Fibroblast of peridontal ligament (primary cell): ENCODE measurements around the gene XPO1.
"Not testable (repeated sequence)": the region's sequence is repeated elsewhere in the genome, so short reads cannot be mapped to it uniquely, and the experiment has no call there.

Source experiments
- DNase-seq: peaks from one replicate; pipeline ENCODE4 v3.0.0-alpha.2; 2010; ENCODE audit errors: extremely low read depth

Gene XPO1

GRCh38 chr2:61538200-61538919, at the start of gene XPO1:
XPO1 (minus strand) TSS chr2:61538356; CDS start chr2:61533897, 4,459 bp downstream.
- DNase-seq: peak; percentile 99

GRCh38 chr2:61586928-61587327, 48.8 kb upstream of the XPO1 start:
- DNase-seq: not testable (repeated sequence)

- no peak for DNase-seq
Measured at GRCh38 chr2:61585383-61585782, 47.2 kb upstream of the XPO1 start.

- DNase-seq: not testable (repeated sequence)
Measured at GRCh38 chr2:61584368-61584767, 46.2 kb upstream of the XPO1 start.

GRCh38 chr2:61582165-61582564, 44.0 kb upstream of the XPO1 start:
- DNase-seq: no peak

- no peak for DNase-seq
Measured at GRCh38 chr2:61581716-61582115, 43.6 kb upstream of the XPO1 start.

GRCh38 chr2:61575447-61575859, 37.3 kb upstream of the XPO1 start:
- DNase-seq: no peak

- no peak for DNase-seq
Measured at GRCh38 chr2:61566566-61566965, 28.4 kb upstream of the XPO1 start.

- DNase-seq: no peak
Measured at GRCh38 chr2:61562615-61563014, 24.5 kb upstream of the XPO1 start.

GRCh38 chr2:61558160-61558559, 20.0 kb upstream of the XPO1 start:
- no peak for DNase-seq

- no peak for DNase-seq
Measured at GRCh38 chr2:61557381-61557780, 19.2 kb upstream of the XPO1 start.

GRCh38 chr2:61554604-61555003, 16.4 kb upstream of the XPO1 start:
- DNase-seq: no peak

GRCh38 chr2:61550375-61551209, 12.4 kb upstream of the XPO1 start:
- peak; percentile 9 for DNase-seq

GRCh38 chr2:61549546-61549945, 11.4 kb upstream of the XPO1 start:
- DNase-seq: no peak

- no peak for DNase-seq
Measured at GRCh38 chr2:61543062-61543461, 4.9 kb upstream of the XPO1 start.

GRCh38 chr2:61540167-61540566, 2.0 kb upstream of the XPO1 start:
- DNase-seq: not testable (repeated sequence)

GRCh38 chr2:61538920-61539520, 864 bp upstream of the XPO1 start:
- peak; percentile 47 for DNase-seq

GRCh38 chr2:61537950-61538199, 281 bp downstream of the XPO1 start:
- no peak for DNase-seq

- DNase-seq: no peak
Measured at GRCh38 chr2:61537277-61537949, 743 bp downstream of the XPO1 start.

GRCh38 chr2:61536572-61537276, 1.4 kb downstream of the XPO1 start:
- peak; percentile 76 for DNase-seq

GRCh38 chr2:61536180-61536571, 2.0 kb downstream of the XPO1 start:
- DNase-seq: peak; percentile 32

- DNase-seq: no peak
Measured at GRCh38 chr2:61535449-61535848, 2.7 kb downstream of the XPO1 start.
